Measurements from ENCODE around the gene MRAP. TPM values are rescaled to one million over a fixed set of nuclear protein-coding genes. Genes with fewer than 3 reads are reported as not detected.

MRAP gene
- not detected for total RNA-seq
- total RNA-seq (2013): not detected

GRCh38 chr21:32298658-32299081, at the start of gene MRAP:
Gene MRAP (plus strand): TSS chr21:32298855. CDS start chr21:32298972, 117 bp downstream.
- intact Hi-C loops (cut with micrococcal nuclease): no loop called here
- H3K4me3 ChIP-seq (ENCODE audit: low read length): no peak within 1 kb of the TSS
- Mint-ChIP-seq H3K27me3 (ENCODE audit: low read depth in 2 of 2) (no peaks in the 10 kb centered on the region), H3K27ac (no peak within 1 kb of the TSS), H3K36me3 (no peaks in the 10 kb centered on the region), H3K4me3 (no peak within 1 kb of the TSS), H3K9me3 (no peaks in the 10 kb centered on the region), H3K4me1 (no peaks in the 10 kb centered on the region)
- H3K27ac ChIP-seq (ENCODE audit: low read length): no peak within 1 kb of the TSS
- H3K9me3 ChIP-seq (ENCODE audit: control insufficient read depth, insufficient read depth, low read length): no peaks in the 10 kb centered on the region
- 97% methylated on average over 14 of the region's 14 CpGs for WGBS (ENCODE audit: insufficient coverage)
- ATAC-seq (no peak), DNase-seq (no peak)
- no peak for TF ChIP-seq CTCF (IDR thresholded peaks at IDR 0.05)
- H3K27me3 ChIP-seq (ENCODE audit: control insufficient read depth, insufficient read depth, low read length): no peaks in the 10 kb centered on the region
- H3K36me3 ChIP-seq (ENCODE audit: control insufficient read depth, insufficient read depth, low read length): no peaks in the 10 kb centered on the region
- no peaks in the 10 kb centered on the region for H3K4me1 ChIP-seq (ENCODE audit: control insufficient read depth, insufficient read depth, low read length)

- no peaks in the 10 kb centered on the region for H3K4me1 Mint-ChIP-seq
- DNase-seq: no peak
- intact Hi-C loops (cut with micrococcal nuclease): no loop called here
- peaks cover 16 to 51% of the 10 kb centered on the region in 2 donors for H3K27me3 Mint-ChIP-seq (ENCODE audit: low read depth in 2 of 2)
- Histone ChIP-seq H3K4me3 (ENCODE audit: low read length) (no peak overlapping the region), H3K4me1 (ENCODE audit: control insufficient read depth, insufficient read depth, low read length) (no peaks in the 10 kb centered on the region), H3K27me3 (ENCODE audit: control insufficient read depth, insufficient read depth, low read length) (no peaks in the 10 kb centered on the region), H3K27ac (ENCODE audit: low read length) (no peak overlapping the region), H3K36me3 (ENCODE audit: control insufficient read depth, insufficient read depth, low read length) (no peaks in the 10 kb centered on the region), H3K9me3 (ENCODE audit: control insufficient read depth, insufficient read depth, low read length) (no peaks in the 10 kb centered on the region)
- no peaks in the 10 kb centered on the region for H3K9me3 Mint-ChIP-seq
- no peak overlapping the region for H3K27ac Mint-ChIP-seq
- 84% methylated on average over 12 of the region's 15 CpGs for WGBS (ENCODE audit: insufficient coverage)
- no peak for ATAC-seq
- no peak for TF ChIP-seq CTCF (IDR thresholded peaks at IDR 0.05)
- H3K36me3 Mint-ChIP-seq: no peaks in the 10 kb centered on the region
- no peak overlapping the region for H3K4me3 Mint-ChIP-seq
These were observed 49.0 kb upstream of the MRAP start for GRCh38 chr21:32249511-32250280.

- ATAC-seq (no peak), DNase-seq (no peak)
- no peaks in the 10 kb centered on the region for H3K36me3 Mint-ChIP-seq
- H3K9me3 Mint-ChIP-seq: no peaks in the 10 kb centered on the region
- Histone ChIP-seq H3K4me3 (ENCODE audit: low read length) (no peak overlapping the region), H3K27me3 (ENCODE audit: control insufficient read depth, insufficient read depth, low read length) (no peaks in the 10 kb centered on the region), H3K4me1 (ENCODE audit: control insufficient read depth, insufficient read depth, low read length) (no peaks in the 10 kb centered on the region), H3K27ac (ENCODE audit: low read length) (no peak overlapping the region), H3K9me3 (ENCODE audit: control insufficient read depth, insufficient read depth, low read length) (no peaks in the 10 kb centered on the region), H3K36me3 (ENCODE audit: control insufficient read depth, insufficient read depth, low read length) (no peaks in the 10 kb centered on the region)
- H3K4me1 Mint-ChIP-seq: no peaks in the 10 kb centered on the region
- no peak for TF ChIP-seq CTCF (IDR thresholded peaks at IDR 0.05)
- intact Hi-C loops (cut with micrococcal nuclease): no loop called here
- H3K27ac Mint-ChIP-seq: no peak overlapping the region
- peaks cover 19 to 32% of the 10 kb centered on the region in 2 donors for H3K27me3 Mint-ChIP-seq (ENCODE audit: low read depth in 2 of 2)
- no peak overlapping the region for H3K4me3 Mint-ChIP-seq
These were observed 46.5 kb upstream of the MRAP start for GRCh38 chr21:32252136-32252535.

- WGBS (ENCODE audit: insufficient coverage): 84% methylated on average over 7 of the region's 7 CpGs
- no peak overlapping the region for H3K27ac Mint-ChIP-seq
- H3K4me3 Mint-ChIP-seq: no peak overlapping the region
- TF ChIP-seq CTCF (IDR thresholded peaks at IDR 0.05): no peak
- no peak overlapping the region for H3K4me3 ChIP-seq (ENCODE audit: low read length)
- no peaks in the 10 kb centered on the region for H3K27me3 ChIP-seq (ENCODE audit: control insufficient read depth, insufficient read depth, low read length)
- peaks cover 18 to 30% of the 10 kb centered on the region in 2 donors for H3K27me3 Mint-ChIP-seq (ENCODE audit: low read depth in 2 of 2)
- no peak overlapping the region for H3K27ac ChIP-seq (ENCODE audit: low read length)
- H3K4me1 Mint-ChIP-seq: no peaks in the 10 kb centered on the region
- no peaks in the 10 kb centered on the region for H3K4me1 ChIP-seq (ENCODE audit: control insufficient read depth, insufficient read depth, low read length)
- intact Hi-C loops (cut with micrococcal nuclease): no loop called here
- ATAC-seq (no peak), DNase-seq (no peak)
- no peaks in the 10 kb centered on the region for H3K9me3 ChIP-seq (ENCODE audit: control insufficient read depth, insufficient read depth, low read length)
- no peaks in the 10 kb centered on the region for H3K9me3 Mint-ChIP-seq
- H3K36me3 Mint-ChIP-seq: no peaks in the 10 kb centered on the region
- H3K36me3 ChIP-seq (ENCODE audit: control insufficient read depth, insufficient read depth, low read length): no peaks in the 10 kb centered on the region
These were observed 45.4 kb upstream of the MRAP start for GRCh38 chr21:32253215-32253641.
